ENCODE measurements around the gene MYO18B.

- no peak for TF ChIP-seq TCF4 (CRISPR knock-in tag; IDR thresholded peaks at IDR 0.05; ENCODE audit: borderline replicate concordance)
- TF ChIP-seq GLIS3 (CRISPR knock-in tag; IDR thresholded peaks at IDR 0.05) = no peak
- no peak for TF ChIP-seq PATZ1 (CRISPR knock-in tag; IDR thresholded peaks at IDR 0.05; ENCODE audit: borderline replicate concordance)
Measured at GRCh38 chr22:25736378-25737011, 5.5 kb upstream of the MYO18B start.
